ENCODE data around the gene OR51A7. TPM values are rescaled to one million over a fixed set of nuclear protein-coding genes. Genes with fewer than 3 reads are reported as not detected.

The OR51A7 gene
- total RNA-seq, 3 donors from 2014 or later, result not detected

DNA sequence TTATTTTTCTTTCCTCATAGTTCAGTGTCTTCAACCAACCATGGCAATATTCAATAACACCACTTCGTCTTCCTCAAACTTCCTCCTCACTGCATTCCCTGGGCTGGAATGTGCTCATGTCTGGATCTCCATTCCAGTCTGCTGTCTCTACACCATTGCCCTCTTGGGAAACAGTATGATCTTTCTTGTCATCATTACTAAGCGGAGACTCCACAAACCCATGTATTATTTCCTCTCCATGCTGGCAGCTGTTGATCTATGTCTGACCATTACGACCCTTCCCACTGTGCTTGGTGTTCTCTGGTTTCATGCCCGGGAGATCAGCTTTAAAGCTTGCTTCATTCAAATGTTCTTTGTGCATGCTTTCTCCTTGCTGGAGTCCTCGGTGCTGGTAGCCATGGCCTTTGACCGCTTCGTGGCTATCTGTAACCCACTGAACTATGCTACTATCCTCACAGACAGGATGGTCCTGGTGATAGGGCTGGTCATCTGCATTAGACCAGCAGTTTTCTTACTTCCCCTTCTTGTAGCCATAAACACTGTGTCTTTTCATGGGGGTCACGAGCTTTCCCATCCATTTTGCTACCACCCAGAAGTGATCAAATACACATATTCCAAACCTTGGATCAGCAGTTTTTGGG lies 21.6 kb upstream of the OR51A7 start, which contains the start of gene OR51T1:
TSS of gene OR51T1 (plus strand) at position 41 of the 641 bp plus-strand sequence. CDS start at position 41, 0 bp downstream.
- H3K4me1 ChIP-seq (ENCODE audit: low read depth), result no peaks in the 10 kb centered on the region
- no peak for ATAC-seq
- TF ChIP-seq, protein P1, sequence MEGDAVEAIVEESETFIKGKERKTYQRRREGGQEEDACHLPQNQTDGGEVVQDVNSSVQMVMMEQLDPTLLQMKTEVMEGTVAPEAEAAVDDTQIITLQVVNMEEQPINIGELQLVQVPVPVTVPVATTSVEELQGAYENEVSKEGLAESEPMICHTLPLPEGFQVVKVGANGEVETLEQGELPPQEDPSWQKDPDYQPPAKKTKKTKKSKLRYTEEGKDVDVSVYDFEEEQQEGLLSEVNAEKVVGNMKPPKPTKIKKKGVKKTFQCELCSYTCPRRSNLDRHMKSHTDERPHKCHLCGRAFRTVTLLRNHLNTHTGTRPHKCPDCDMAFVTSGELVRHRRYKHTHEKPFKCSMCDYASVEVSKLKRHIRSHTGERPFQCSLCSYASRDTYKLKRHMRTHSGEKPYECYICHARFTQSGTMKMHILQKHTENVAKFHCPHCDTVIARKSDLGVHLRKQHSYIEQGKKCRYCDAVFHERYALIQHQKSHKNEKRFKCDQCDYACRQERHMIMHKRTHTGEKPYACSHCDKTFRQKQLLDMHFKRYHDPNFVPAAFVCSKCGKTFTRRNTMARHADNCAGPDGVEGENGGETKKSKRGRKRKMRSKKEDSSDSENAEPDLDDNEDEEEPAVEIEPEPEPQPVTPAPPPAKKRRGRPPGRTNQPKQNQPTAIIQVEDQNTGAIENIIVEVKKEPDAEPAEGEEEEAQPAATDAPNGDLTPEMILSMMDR (IDR thresholded peaks at IDR 0.05), result no peak
- intact Hi-C loops (cut with DNase I, micrococcal nuclease), result no loop called here
- DNase-seq, result no peak
- H3K4me3 ChIP-seq, result no peak within 1 kb of the TSS
- no peaks in the 10 kb centered on the region for H3K9me3 ChIP-seq
- no peaks in the 10 kb centered on the region for H3K36me3 ChIP-seq (ENCODE audit: low read depth)

DNA sequence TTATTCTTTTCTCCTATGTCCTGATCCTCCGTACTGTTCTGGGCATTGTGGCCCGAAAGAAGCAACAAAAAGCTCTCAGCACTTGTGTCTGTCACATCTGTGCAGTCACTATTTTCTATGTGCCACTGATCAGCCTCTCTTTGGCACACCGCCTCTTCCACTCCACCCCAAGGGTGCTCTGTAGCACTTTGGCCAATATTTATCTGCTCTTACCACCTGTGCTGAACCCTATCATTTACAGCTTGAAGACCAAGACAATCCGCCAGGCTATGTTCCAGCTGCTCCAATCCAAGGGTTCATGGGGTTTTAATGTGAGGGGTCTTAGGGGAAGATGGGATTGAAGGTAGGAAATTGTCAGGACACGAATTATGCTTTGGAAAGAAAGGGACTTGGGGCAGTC lies 21.0 kb upstream of the OR51A7 start:
- TF ChIP-seq, protein P1 (IDR thresholded peaks at IDR 0.05), result no peak
- DNase-seq (no peak), ATAC-seq (no peak)
- no peaks in the 10 kb centered on the region for H3K9me3 ChIP-seq
- H3K4me1 ChIP-seq (ENCODE audit: low read depth), result no peaks in the 10 kb centered on the region
- intact Hi-C loops (cut with DNase I, micrococcal nuclease), result no loop called here
- H3K36me3 ChIP-seq (ENCODE audit: low read depth), result no peaks in the 10 kb centered on the region
- no peak overlapping the region for H3K4me3 ChIP-seq

GRCh38 chr11:4884361-4884760 lies 19.2 kb upstream of the OR51A7 start:
- no peaks in the 10 kb centered on the region for H3K4me1 ChIP-seq (ENCODE audit: low read depth)
- no peaks in the 10 kb centered on the region for H3K9me3 ChIP-seq
- DNase-seq (no peak), ATAC-seq (no peak)
- TF ChIP-seq, protein P1 (IDR thresholded peaks at IDR 0.05), result no peak
- no peak overlapping the region for H3K4me3 ChIP-seq
- intact Hi-C loops (cut with DNase I, micrococcal nuclease), result no loop called here
- H3K36me3 ChIP-seq (ENCODE audit: low read depth), result no peaks in the 10 kb centered on the region

GRCh38 chr11:4886186-4886585 lies 17.4 kb upstream of the OR51A7 start:
- no peak for DNase-seq
- Histone ChIP-seq H3K9me3 (no peaks in the 10 kb centered on the region), H3K4me3 (no peak overlapping the region), H3K36me3 (ENCODE audit: low read depth) (no peaks in the 10 kb centered on the region), H3K4me1 (ENCODE audit: low read depth) (no peaks in the 10 kb centered on the region)
- intact Hi-C loops (cut with DNase I, micrococcal nuclease), result no loop called here
- ATAC-seq, result peak; percentile 69
- TF ChIP-seq, protein P1 (IDR thresholded peaks at IDR 0.05), result no peak

GRCh38 chr11:4887591-4887990 lies 16.0 kb upstream of the OR51A7 start:
- H3K4me1 ChIP-seq (ENCODE audit: low read depth), result no peaks in the 10 kb centered on the region
- no peak for ATAC-seq
- no peaks in the 10 kb centered on the region for H3K36me3 ChIP-seq (ENCODE audit: low read depth)
- H3K4me3 ChIP-seq, result no peak overlapping the region
- no peaks in the 10 kb centered on the region for H3K9me3 ChIP-seq
- DNase-seq, result no peak
- intact Hi-C loops (cut with DNase I, micrococcal nuclease), result no loop called here
- TF ChIP-seq, protein P1 (IDR thresholded peaks at IDR 0.05), result no peak

All from mucosa of descending colon (tissue), 3 donors.